ENCODE measurements around the gene EFCC1. TPM values are rescaled to one million over a fixed set of nuclear protein-coding genes. Genes with fewer than 3 reads are reported as not detected.

EFCC1 gene
- total RNA-seq, 1 donor = not detected

DNA sequence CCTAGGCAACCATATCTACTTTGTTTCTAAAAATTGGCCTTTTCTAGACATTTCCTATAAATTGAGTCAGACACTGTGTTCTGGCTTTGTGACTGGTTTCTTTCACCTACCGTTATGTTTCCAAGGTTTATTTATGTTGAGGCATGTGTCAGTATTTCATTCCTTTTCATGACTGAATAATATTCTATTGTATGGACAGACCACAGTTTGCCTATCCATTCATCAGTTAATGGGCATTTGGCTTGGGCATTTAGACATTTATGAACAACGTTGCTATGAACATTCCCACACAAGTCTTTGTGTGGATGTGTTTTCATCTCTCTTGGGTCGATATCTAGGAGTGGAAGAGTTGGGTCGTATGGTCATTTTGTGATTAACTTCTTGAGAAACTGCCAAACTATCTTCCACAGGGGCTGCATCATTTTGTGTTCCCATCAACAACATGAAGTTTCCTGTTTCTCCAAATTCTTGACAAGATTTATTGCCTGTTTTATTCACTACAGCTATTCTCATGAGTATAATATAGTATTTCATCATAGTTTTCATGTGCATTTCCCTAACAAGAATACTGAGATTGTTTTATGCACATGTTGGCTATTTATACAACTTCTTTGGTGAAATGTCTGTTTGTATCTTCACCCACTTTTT lies 3.5 kb upstream of the EFCC1 start:
- Histone ChIP-seq H3K36me3 (ENCODE audit: insufficient read depth, low read length) (no peaks in the 10 kb centered on the region), H3K27ac (ENCODE audit: low read depth, low read length) (no peak overlapping the region), H2AFZ (ENCODE audit: low read length) (no peak overlapping the region), H3K4me1 (ENCODE audit: insufficient read depth, low read length) (peaks cover 3% of the 10 kb centered on the region), H3K27me3 (ENCODE audit: insufficient read depth, low read length) (peaks cover 90% of the 10 kb centered on the region), H3K9me3 (ENCODE audit: low read depth, low read length) (no peaks in the 10 kb centered on the region), H3K4me3 (ENCODE audit: insufficient read depth, low read length) (no peak overlapping the region), H3K79me2 (ENCODE audit: insufficient read depth, low read length) (no peaks in the 10 kb centered on the region), H4K20me1 (ENCODE audit: insufficient read depth, low read length) (no peaks in the 10 kb centered on the region), H3K4me2 (ENCODE audit: insufficient read depth, low read length) (no peak overlapping the region)
- DNase-seq (ENCODE audit: insufficient read length, low spot score, missing footprints) = no peak
- TF ChIP-seq CTCF (IDR thresholded peaks at IDR 0.05; ENCODE audit: extremely low read depth, low read depth, low read length) = no peak

- no peak overlapping the region for H3K4me3 ChIP-seq (ENCODE audit: insufficient read depth, low read length)
- H3K79me2 ChIP-seq (ENCODE audit: insufficient read depth, low read length) = no peaks in the 10 kb centered on the region
- H3K27me3 ChIP-seq (ENCODE audit: insufficient read depth, low read length) = peaks cover 90% of the 10 kb centered on the region
- peak; percentile 61 for DNase-seq (ENCODE audit: insufficient read length, low spot score, missing footprints)
- H3K27ac ChIP-seq (ENCODE audit: low read depth, low read length) = no peak overlapping the region
- H2AFZ ChIP-seq (ENCODE audit: low read length) = no peak overlapping the region
- H3K9me3 ChIP-seq (ENCODE audit: low read depth, low read length) = no peaks in the 10 kb centered on the region
- no peaks in the 10 kb centered on the region for H4K20me1 ChIP-seq (ENCODE audit: insufficient read depth, low read length)
- no peak overlapping the region for H3K4me2 ChIP-seq (ENCODE audit: insufficient read depth, low read length)
- no peaks in the 10 kb centered on the region for H3K36me3 ChIP-seq (ENCODE audit: insufficient read depth, low read length)
- H3K4me1 ChIP-seq (ENCODE audit: insufficient read depth, low read length) = peaks cover 3% of the 10 kb centered on the region
- TF ChIP-seq CTCF (IDR thresholded peaks at IDR 0.05; ENCODE audit: extremely low read depth, low read depth, low read length) = no peak
Measured at GRCh38 chr3:128998561-128998960, 2.5 kb upstream of the EFCC1 start.

GRCh38 chr3:128999102-128999501 lies 2.0 kb upstream of the EFCC1 start:
- H2AFZ ChIP-seq (ENCODE audit: low read length) = no peak overlapping the region
- no peak for TF ChIP-seq CTCF (IDR thresholded peaks at IDR 0.05; ENCODE audit: extremely low read depth, low read depth, low read length)
- no peaks in the 10 kb centered on the region for H3K36me3 ChIP-seq (ENCODE audit: insufficient read depth, low read length)
- no peak overlapping the region for H3K27ac ChIP-seq (ENCODE audit: low read depth, low read length)
- H3K9me3 ChIP-seq (ENCODE audit: low read depth, low read length) = no peaks in the 10 kb centered on the region
- H3K79me2 ChIP-seq (ENCODE audit: insufficient read depth, low read length) = no peaks in the 10 kb centered on the region
- no peak overlapping the region for H3K4me3 ChIP-seq (ENCODE audit: insufficient read depth, low read length)
- peak; percentile 82 for DNase-seq (ENCODE audit: insufficient read length, low spot score, missing footprints)
- peaks cover 2% of the 10 kb centered on the region for H3K4me1 ChIP-seq (ENCODE audit: insufficient read depth, low read length)
- H3K4me2 ChIP-seq (ENCODE audit: insufficient read depth, low read length) = no peak overlapping the region
- H3K27me3 ChIP-seq (ENCODE audit: insufficient read depth, low read length) = peaks cover 88% of the 10 kb centered on the region
- H4K20me1 ChIP-seq (ENCODE audit: insufficient read depth, low read length) = no peaks in the 10 kb centered on the region

- Histone ChIP-seq H3K27me3 (ENCODE audit: insufficient read depth, low read length) (peaks cover 81% of the 10 kb centered on the region), H3K36me3 (ENCODE audit: insufficient read depth, low read length) (no peaks in the 10 kb centered on the region), H2AFZ (ENCODE audit: low read length) (no peak overlapping the region), H3K4me1 (ENCODE audit: insufficient read depth, low read length) (no peaks in the 10 kb centered on the region), H3K4me3 (ENCODE audit: insufficient read depth, low read length) (no peak overlapping the region), H3K4me2 (ENCODE audit: insufficient read depth, low read length) (no peak overlapping the region), H4K20me1 (ENCODE audit: insufficient read depth, low read length) (no peaks in the 10 kb centered on the region), H3K79me2 (ENCODE audit: insufficient read depth, low read length) (no peaks in the 10 kb centered on the region), H3K9me3 (ENCODE audit: low read depth, low read length) (no peaks in the 10 kb centered on the region), H3K27ac (ENCODE audit: low read depth, low read length) (no peak overlapping the region)
- peak; percentile 73 for DNase-seq (ENCODE audit: insufficient read length, low spot score, missing footprints)
- TF ChIP-seq CTCF (IDR thresholded peaks at IDR 0.05; ENCODE audit: extremely low read depth, low read depth, low read length) = no peak
Measured at GRCh38 chr3:129000742-129001100, 383 bp upstream of the EFCC1 start.
